Measurements from ENCODE around the gene CD46.
"Not testable (repeated sequence)": the region's sequence is repeated elsewhere in the genome, so short reads cannot be mapped to it uniquely, and the experiment has no call there.

The CD46 gene

DNA sequence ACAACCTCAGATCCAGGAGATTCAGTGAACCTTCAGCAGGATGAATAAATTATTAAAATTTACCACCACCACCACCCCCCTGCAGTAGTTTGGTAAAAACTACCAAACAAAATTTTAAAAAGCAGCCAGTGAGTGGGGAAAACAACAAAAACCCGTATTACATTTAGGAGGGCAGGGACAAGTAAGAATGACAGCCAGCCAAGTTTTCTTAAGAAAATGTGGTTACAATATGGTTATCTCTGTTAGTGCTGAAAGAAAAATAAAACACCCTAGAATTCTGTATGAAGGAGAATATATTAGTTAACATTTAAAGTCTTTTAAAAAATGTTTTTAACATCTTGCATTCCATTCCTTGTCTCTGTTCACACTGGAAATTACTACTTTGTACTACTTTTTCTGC lies 14.7 kb downstream of the CD46 start:
- no peak for DNase-seq (ENCODE audit: low read depth, low spot score)
- no peak overlapping the region for H3K4me3 ChIP-seq (ENCODE audit: low read depth, low read length)
- in situ Hi-C loops (cut with HindIII; ENCODE audit: low sequenced_read_pairs): no loop called here
- TF ChIP-seq, protein P1, sequence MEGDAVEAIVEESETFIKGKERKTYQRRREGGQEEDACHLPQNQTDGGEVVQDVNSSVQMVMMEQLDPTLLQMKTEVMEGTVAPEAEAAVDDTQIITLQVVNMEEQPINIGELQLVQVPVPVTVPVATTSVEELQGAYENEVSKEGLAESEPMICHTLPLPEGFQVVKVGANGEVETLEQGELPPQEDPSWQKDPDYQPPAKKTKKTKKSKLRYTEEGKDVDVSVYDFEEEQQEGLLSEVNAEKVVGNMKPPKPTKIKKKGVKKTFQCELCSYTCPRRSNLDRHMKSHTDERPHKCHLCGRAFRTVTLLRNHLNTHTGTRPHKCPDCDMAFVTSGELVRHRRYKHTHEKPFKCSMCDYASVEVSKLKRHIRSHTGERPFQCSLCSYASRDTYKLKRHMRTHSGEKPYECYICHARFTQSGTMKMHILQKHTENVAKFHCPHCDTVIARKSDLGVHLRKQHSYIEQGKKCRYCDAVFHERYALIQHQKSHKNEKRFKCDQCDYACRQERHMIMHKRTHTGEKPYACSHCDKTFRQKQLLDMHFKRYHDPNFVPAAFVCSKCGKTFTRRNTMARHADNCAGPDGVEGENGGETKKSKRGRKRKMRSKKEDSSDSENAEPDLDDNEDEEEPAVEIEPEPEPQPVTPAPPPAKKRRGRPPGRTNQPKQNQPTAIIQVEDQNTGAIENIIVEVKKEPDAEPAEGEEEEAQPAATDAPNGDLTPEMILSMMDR (IDR thresholded peaks at IDR 0.05; ENCODE audit: low read depth, low read length): no peak

DNA sequence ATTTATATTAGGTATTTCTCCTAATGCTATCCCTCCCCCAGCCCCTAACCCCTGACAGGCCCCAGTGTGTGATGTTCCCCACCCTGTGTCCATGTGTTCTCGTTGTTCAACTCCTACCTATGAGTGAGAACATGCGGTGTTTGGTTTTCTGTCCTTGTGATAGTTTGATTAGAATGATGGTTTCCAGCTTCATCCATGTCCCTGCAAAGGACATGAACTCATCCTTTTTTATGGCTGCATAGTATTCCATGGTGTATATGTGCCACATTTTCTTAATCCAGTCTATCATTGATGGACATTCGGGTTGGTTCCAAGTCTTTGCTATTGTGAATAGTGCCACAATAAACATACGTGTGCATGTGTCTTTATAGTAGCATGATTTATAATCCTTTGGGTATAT lies 18.7 kb downstream of the CD46 start:
- DNase-seq (ENCODE audit: low read depth, low spot score); H3K4me3 ChIP-seq (ENCODE audit: low read depth, low read length); in situ Hi-C loops (cut with HindIII; ENCODE audit: low sequenced_read_pairs): not testable (repeated sequence)

DNA sequence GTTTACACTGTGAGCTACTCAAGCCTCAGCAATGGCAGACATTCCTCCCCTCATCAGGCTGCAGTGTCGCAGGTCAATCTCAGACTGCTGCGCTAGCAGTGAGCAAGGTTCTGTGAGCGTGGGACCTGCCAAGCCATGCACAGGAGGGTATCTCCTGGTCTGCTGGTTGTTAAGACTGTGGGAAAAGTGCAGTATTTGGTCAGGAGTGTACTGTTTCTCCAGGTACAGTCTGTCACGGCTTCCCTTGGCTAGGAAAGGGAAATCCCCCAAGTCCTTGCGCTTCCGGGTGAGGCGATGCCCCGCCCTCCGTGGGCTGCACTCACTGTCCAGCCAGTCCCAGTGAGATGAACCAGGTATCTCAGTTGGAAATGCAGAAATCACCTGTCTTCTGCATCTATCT lies 24.2 kb downstream of the CD46 start:
- H3K4me3 ChIP-seq (ENCODE audit: low read depth, low read length); in situ Hi-C loops (cut with HindIII; ENCODE audit: low sequenced_read_pairs); DNase-seq (ENCODE audit: low read depth, low spot score): not testable (repeated sequence)

DNA sequence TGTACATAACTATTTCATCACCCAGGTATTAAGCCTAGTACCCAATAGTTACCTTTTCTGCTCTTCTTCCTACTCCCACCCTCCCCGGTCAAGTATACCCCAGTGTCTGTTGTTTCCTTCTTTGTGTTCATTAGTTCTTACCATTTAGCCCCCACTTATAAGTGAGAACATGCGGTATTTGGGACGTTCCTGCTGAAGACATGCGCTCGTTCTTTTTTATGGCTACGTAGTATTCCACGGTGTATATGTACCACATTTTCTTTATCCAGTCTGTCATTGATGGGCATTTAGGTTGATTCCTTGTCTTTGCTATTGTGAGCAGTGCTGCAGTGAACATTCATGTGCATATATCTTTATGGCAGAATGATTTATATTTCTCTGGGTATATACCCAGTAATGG lies 25.6 kb downstream of the CD46 start:
- H3K4me3 ChIP-seq (ENCODE audit: low read depth, low read length); in situ Hi-C loops (cut with HindIII; ENCODE audit: low sequenced_read_pairs); DNase-seq (ENCODE audit: low read depth, low spot score): not testable (repeated sequence)

DNA sequence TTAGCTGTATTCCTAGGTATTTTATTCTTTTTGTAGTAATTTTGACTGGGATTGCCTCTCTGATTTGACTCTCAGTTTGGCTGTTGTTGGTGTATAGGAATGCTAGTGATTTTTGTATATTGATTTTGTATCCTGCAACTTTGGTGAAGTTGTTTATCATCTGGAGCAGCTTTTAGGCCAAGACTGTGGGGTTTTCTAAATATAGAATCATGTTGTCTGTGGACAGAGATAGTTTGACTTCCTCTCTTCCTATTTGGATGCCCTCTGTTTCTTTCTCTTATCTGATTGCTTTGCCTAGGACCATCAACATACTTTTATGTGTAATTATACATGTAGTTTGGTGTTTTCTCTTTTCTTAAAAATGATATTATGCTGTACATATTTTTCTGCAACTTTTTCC lies 27.2 kb downstream of the CD46 start:
- DNase-seq (ENCODE audit: low read depth, low spot score): no peak
- TF ChIP-seq, protein P1 (IDR thresholded peaks at IDR 0.05; ENCODE audit: low read depth, low read length): no peak
- in situ Hi-C loops (cut with HindIII; ENCODE audit: low sequenced_read_pairs): no loop called here
- H3K4me3 ChIP-seq (ENCODE audit: low read depth, low read length): no peak overlapping the region

DNA sequence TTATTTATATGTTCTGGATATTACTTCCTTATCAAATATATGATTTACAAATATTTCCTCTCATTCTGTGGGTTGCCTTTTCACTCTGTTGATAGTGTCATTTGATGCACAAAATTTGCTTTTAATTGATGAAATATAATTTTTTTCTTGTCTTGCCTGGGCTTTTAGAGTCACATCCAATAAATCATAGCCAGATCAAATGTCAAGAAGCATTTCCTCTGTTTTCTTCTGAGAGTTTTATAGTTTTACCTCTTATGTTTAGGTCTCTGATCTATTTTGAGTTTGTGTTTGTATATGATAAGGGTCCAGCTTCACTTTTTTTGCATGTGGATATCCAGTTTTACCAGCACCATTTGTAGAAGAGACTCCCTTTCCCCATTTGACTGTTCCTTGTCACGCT lies 29.5 kb downstream of the CD46 start:
- H3K4me3 ChIP-seq (ENCODE audit: low read depth, low read length): no peak overlapping the region
- DNase-seq (ENCODE audit: low read depth, low spot score): no peak
- in situ Hi-C loops (cut with HindIII; ENCODE audit: low sequenced_read_pairs): no loop called here
- TF ChIP-seq, protein P1 (IDR thresholded peaks at IDR 0.05; ENCODE audit: low read depth, low read length): no peak

DNA sequence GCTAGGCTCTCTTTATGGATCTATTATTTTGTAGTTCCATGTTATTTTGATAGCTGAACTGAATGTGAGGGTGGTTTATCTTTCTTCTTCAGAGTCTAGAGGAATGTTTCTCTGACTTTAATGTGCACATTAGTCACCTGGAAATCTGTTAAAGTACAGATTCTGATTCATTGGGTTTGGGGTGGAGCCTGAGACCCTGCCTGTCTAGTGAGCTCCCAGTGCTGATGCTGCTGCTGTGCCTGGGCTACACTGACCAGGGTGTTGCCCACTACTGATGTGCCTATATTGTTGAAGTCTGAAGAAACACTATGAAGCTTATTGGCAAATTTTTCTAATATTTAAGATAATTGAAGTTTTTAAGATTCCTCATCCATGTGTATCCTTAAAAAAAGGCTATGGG lies 35.9 kb downstream of the CD46 start:
- in situ Hi-C loops (cut with HindIII; ENCODE audit: low sequenced_read_pairs): no loop called here
- no peak overlapping the region for H3K4me3 ChIP-seq (ENCODE audit: low read depth, low read length)
- TF ChIP-seq, protein P1 (IDR thresholded peaks at IDR 0.05; ENCODE audit: low read depth, low read length): no peak
- DNase-seq (ENCODE audit: low read depth, low spot score): no peak

DNA sequence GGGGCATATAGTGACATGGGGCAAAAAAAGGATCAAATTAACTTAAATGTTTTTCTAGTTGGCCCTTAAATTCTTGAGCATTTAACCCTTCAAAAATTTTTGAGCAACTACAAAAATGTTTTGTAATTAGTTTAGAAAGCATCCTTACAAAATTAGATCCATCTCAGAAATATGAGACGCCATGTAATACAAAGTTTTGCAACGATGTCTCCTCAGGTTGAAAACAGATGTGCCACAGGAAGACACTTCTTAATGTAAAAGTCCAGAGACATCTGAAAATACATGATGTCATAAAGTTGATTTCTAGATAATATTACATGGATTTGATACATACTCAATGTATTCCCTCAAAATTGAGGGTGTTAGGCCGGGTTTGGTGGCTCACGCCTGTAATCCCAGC lies 37.5 kb downstream of the CD46 start:
- DNase-seq (ENCODE audit: low read depth, low spot score): no peak
- TF ChIP-seq, protein P1 (IDR thresholded peaks at IDR 0.05; ENCODE audit: low read depth, low read length): no peak
- no peak overlapping the region for H3K4me3 ChIP-seq (ENCODE audit: low read depth, low read length)
- in situ Hi-C loops (cut with HindIII; ENCODE audit: low sequenced_read_pairs): no loop called here
